ENCODE data around the gene SF3B2.
A peak's percentile ranks its signal among the peaks of the same experiment; 100 is the strongest.
"Not testable (repeated sequence)": the region's sequence is repeated elsewhere in the genome, so short reads cannot be mapped to it uniquely, and the experiment has no call there.

The SF3B2 gene

DNA sequence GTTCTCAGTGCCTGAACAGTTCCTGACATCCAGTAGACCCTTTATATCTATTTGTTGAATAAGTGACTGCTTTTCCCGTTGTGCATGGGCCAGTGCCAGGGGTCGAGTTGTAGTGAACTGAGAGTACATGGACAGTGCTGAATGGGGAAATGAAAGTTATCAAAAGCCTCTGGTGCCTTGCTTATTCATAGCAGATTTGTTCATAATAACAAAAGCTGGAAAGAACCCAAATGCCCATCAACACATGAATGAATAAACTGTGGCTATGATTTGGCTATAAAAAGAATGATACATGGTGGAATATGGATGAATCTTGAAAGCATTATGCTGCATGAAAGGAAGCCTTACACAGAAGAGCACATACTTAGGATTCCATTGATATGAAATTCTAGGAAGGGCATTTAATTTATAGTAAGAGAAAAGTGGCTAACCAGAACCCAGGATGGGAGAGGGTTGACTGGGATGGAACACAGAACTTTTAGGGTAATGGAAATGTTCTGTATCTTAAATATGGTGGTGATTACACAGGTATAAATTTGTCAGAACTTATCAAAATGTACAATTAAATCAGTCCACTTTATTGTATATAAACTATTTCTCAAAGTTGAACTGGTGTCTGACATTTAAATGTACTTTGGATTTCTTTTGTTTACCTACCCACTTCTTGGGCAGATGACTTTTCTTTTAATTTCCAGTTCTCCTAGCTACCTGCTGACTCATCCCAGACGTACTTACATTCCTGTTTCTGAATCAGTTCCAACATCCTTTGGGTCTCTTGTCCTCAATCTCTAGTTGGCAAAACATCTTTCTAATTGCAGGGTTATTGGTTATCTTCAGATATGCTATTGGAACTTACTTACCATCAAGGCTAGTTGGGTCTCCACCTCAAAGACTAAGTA is 60.7 kb downstream of the SF3B2 start:
- H3K9me3 Mint-ChIP-seq, result no peaks in the 10 kb centered on the region
- H3K4me3 Mint-ChIP-seq, result peak overlapping the region; percentile 71
- no peaks in the 10 kb centered on the region for H3K36me3 Mint-ChIP-seq (ENCODE audit: low read depth)
- H3K27ac Mint-ChIP-seq, result peak overlapping the region; percentile 84
- no peaks in the 10 kb centered on the region for H3K27me3 Mint-ChIP-seq
- peaks cover 98% of the 10 kb centered on the region for H3K4me1 Mint-ChIP-seq (ENCODE audit: low read depth)

DNA sequence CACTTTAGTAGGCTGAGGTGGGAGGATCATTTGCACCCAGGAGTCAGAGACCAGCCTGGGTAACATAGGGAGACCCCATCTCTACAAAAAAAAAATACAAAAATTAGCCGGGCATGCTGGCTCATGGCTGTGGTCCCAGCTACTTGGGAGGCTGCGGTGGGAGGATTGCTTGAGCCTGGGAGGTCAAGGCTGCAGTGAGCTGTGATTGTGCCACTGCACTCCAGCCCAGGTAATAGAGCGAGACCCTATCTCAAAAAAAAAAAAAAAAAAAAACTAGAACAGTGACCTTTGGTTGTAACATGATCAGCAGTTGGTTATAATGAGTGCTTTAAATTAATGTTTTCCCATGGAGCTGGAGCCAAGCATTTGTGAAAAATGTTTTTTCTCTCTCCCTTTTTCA is 62.8 kb downstream of the SF3B2 start:
- H3K9me3 Mint-ChIP-seq; H3K27me3 Mint-ChIP-seq; H3K36me3 Mint-ChIP-seq (ENCODE audit: low read depth): not testable (repeated sequence)
- Mint-ChIP-seq H3K27ac (peak overlapping the region; percentile 93), H3K4me3 (peak overlapping the region; percentile 79), H3K4me1 (ENCODE audit: low read depth) (peaks cover 97% of the 10 kb centered on the region)

DNA sequence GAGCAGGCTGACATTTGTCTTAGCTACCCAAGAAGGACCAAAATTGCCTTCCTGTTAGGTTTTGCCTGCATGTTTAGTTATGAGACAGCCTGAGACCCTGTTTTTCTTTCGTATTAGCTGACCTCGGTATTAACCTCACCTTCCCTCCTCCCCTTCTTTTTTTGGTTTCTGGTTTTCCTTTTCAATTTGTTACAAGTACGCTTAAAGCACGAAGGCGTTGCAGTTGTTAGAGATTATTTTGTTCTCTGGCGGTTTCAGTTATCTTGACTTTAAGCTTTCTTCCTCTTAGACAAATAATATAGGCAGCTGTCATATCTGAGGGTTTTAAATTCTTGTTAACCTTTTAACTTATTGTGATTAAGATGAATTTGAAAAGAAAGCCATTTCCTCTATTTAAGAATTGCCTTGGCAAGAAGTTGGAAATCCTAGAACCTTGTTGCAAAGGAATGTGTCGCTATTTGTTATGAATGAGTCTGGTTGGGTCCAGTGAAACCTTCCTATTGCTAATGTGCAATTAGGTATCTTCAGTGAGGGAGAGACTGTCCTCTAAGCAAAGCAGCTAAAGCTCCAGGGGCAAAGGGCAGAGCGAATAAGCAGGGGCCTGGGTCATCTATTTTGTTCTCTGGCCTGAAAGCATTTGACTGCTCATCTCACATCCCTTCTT is 63.6 kb downstream of the SF3B2 start:
- H3K27ac Mint-ChIP-seq, result peak overlapping the region; percentile 93
- H3K4me3 Mint-ChIP-seq, result peak overlapping the region; percentile 79
- peaks cover 97% of the 10 kb centered on the region for H3K4me1 Mint-ChIP-seq (ENCODE audit: low read depth)
- H3K36me3 Mint-ChIP-seq (ENCODE audit: low read depth), result peaks cover 3% of the 10 kb centered on the region
- no peaks in the 10 kb centered on the region for H3K9me3 Mint-ChIP-seq
- no peaks in the 10 kb centered on the region for H3K27me3 Mint-ChIP-seq

DNA sequence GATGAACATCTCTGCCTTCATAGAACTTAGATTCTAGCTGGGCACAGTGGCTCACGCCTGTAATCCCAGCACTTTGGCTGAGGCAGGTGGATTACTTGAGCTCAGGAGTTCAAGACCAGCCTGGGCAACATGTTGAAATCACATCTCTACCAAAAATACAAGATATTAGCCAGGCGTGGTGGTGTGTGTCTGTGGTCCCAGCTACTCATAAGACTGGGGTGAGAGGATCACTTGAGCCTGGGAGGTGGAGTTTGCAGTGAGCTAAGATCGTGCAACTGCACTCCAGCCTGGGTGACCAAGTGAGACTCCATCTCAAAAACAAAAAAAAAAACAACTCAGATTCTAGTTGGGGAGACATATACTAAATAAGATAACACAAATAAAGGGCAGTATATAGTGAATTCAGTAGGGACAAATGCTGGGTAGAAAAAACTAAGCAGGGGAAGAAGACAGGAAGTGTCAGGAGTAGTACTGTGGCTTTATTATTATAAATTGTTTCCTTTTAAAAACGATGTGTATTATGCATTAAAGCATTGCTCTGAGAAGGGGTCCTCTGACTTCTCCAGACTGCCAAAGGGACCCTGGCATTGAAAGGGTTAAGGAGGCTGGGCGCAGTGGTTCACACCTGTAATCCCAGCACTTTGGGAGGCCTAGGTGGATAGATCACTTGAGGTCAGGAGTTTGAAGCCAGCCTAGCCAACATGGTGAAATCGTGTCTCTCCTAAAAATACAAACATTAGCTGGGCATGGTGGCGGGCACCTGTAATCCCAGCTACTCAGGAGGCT is 64.6 kb downstream of the SF3B2 start:
- Mint-ChIP-seq H3K27me3 (no peaks in the 10 kb centered on the region), H3K36me3 (ENCODE audit: low read depth) (peaks cover 3% of the 10 kb centered on the region), H3K27ac (peak overlapping the region; percentile 93), H3K9me3 (no peaks in the 10 kb centered on the region), H3K4me3 (peak overlapping the region; percentile 79), H3K4me1 (ENCODE audit: low read depth) (peaks cover 97% of the 10 kb centered on the region)

DNA sequence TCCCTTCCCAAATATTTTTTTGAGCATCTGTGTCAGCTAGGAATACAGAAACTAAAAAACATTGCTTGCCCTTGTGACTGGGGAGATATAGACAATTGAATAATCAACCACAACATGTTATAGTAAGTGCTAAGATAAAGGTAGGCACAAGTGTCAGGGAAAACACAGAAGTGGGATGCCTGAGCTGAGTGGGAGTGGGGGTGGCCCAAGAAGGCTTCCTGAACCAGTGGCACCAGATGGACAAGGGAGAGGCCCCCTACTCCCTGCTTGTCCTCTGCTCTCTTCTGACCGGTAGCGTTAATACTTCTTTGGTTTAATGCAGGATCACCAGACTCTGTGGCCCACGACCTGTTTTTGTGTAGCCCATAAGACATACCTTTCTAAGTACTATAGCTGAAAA is 66.7 kb downstream of the SF3B2 start:
- Mint-ChIP-seq H3K27me3 (no peaks in the 10 kb centered on the region), H3K27ac (peak overlapping the region; percentile 24), H3K4me1 (ENCODE audit: low read depth) (peaks cover 90% of the 10 kb centered on the region), H3K36me3 (ENCODE audit: low read depth) (peaks cover 3% of the 10 kb centered on the region), H3K9me3 (no peaks in the 10 kb centered on the region), H3K4me3 (no peak overlapping the region)

All from stimulated activated naive CD8-positive, alpha-beta T cell treated with anti-CD3 and anti-CD28 coated beads, Interleukin-15, Interleukin-2, amounts not matched to agents 100 ng/mL and 50 ng/mL, for 24 hours (primary cell).